K562 (cell line): ENCODE results near the gene GRIPAP1. TPM values are rescaled to one million over a fixed set of nuclear protein-coding genes. Genes with fewer than 3 reads are reported as not detected.

Source experiments
- ADNP ChIP-seq: fragments of 200-800 bp; sonication (Bioruptor generic); IDR thresholded peaks from 2 replicates; pipeline ENCODE4 v1.6.1; 2016; ENCODE audit warnings: missing genetic modification characterization, missing compliant biosample characterization
- COPS2 ChIP-seq: fragments of 450-650 bp; conservative IDR thresholded peaks from 2 replicates; pipeline ENCODE4 v1.6.1; 2016; ENCODE audit warnings: mild to moderate bottlenecking, moderate library complexity
- CTBP1 ChIP-seq: fragments of 450-650 bp; IDR thresholded peaks from 2 replicates; pipeline ENCODE4 v1.6.1; 2016; ENCODE audit warnings: borderline replicate concordance
- FOSL1 ChIP-seq: fragments of 200-800 bp; sonication (Bioruptor generic); conservative IDR thresholded peaks from 2 replicates; pipeline ENCODE4 v1.6.1; 2016; ENCODE audit warnings: missing genetic modification characterization, missing compliant biosample characterization
- GTF2B ChIP-seq: IDR thresholded peaks from 2 replicates; pipeline ENCODE4 v1.6.1; 2011; ENCODE audit not compliant: insufficient read length; ENCODE audit errors: extremely low read depth
- KLF10 ChIP-seq: fragments of 250-450 bp; sonication (Bioruptor Pico); IDR thresholded peaks from 2 replicates; pipeline ENCODE4 v1.6.1; 2021; ENCODE audit warnings: matching md5 sums
- PHF21A ChIP-seq: fragments of 450-650 bp; IDR thresholded peaks from 2 replicates; pipeline ENCODE4 v1.6.1; 2017; ENCODE audit warnings: low read depth, borderline replicate concordance
- PRPF4 ChIP-seq: fragments of 200-400 bp; formaldehyde crosslinking; IDR thresholded peaks from one replicate; pipeline ENCODE4 v1.6.1; 2017; ENCODE audit warnings: low read length, low read depth, mild to moderate bottlenecking; ENCODE audit not compliant: insufficient read depth, poor library complexity, severe bottlenecking
- SREBF1 ChIP-seq: fragments of 150-350 bp; IDR thresholded peaks from 2 replicates; pipeline ENCODE4 v1.6.1; 2014; ENCODE audit warnings: antibody characterized with exemption, low read depth, low read length, borderline replicate concordance
- SRSF1 ChIP-seq: fragments of 200-400 bp; formaldehyde crosslinking; IDR thresholded peaks from 2 replicates; pipeline ENCODE4 v1.6.1; 2017; ENCODE audit warnings: mild to moderate bottlenecking, low read depth, low read length, moderate library complexity
- TEAD2 ChIP-seq: fragments of 450-650 bp; IDR thresholded peaks from 2 replicates; pipeline ENCODE4 v1.6.1; 2016; ENCODE audit warnings: missing genetic modification characterization, control low read depth, missing compliant biosample characterization
- TRIM24 ChIP-seq, 2 experiments: fragments of 450-650 bp; IDR thresholded peaks; 2 replicates each; pipeline ENCODE4 v1.6.1; 2016
- ZNF146 ChIP-seq: IDR thresholded peaks from one replicate; pipeline ENCODE4 v1.6.1; 2018; ENCODE audit warnings: missing compliant biosample characterization; ENCODE audit not compliant: unreplicated experiment
- polyA plus RNA-seq, 8 experiments: library from polyadenylated mRNA; depleted of rRNA in 4 of 8; stranded (reverse) in 5 of 8; unstranded in 3 of 8; fragments of >200 nt; fragmentation: Nextera tagmentation in 2 of 8; fragmentation: Illumina TruSeq in 1 of 8; extraction: Ambion mirVana in 2 of 8; extraction: Trizol in 1 of 8; gene quantifications; 2 replicates each; pipeline versions ENCODE4 v1.2.1 to v1.2.3, GENCODE V29; 2011 to 2014; ENCODE audit warnings: inconsistent platforms in 1 of 8, missing spikeins in 1 of 8
- total RNA-seq, 7 experiments: library from RNA; depleted of rRNA in 6 of 7; stranded (reverse); fragments of >200 nt in 6 of 7; fragmentation: Illumina TruSeq in 2 of 7; extraction: Trizol in 2 of 7; gene quantifications; 2 replicates each; pipeline versions ENCODE4 v1.2.1 to v1.2.3, GENCODE V29; 2011 to 2021; ENCODE audit warnings: low replicate concordance in 1 of 7
- TF ChIP-seq, protein P1 (sequence below): fragments of 450-650 bp; IDR thresholded peaks from 2 replicates; pipeline ENCODE4 v1.6.1; 2016; ENCODE audit warnings: low read depth
- TF ChIP-seq, protein P2 (sequence below): fragments of 450-650 bp; IDR thresholded peaks from 2 replicates; pipeline ENCODE4 v1.6.1; 2018; ENCODE audit not compliant: partially characterized antibody

GRIPAP1 gene
- total and polyA plus RNA-seq, 9 of the 15 experiments (the other 6 are each of a cell fraction or from before 2014, with no cell fraction given): 4.1 to 41.6 (median 24.0) TPM

DNA sequence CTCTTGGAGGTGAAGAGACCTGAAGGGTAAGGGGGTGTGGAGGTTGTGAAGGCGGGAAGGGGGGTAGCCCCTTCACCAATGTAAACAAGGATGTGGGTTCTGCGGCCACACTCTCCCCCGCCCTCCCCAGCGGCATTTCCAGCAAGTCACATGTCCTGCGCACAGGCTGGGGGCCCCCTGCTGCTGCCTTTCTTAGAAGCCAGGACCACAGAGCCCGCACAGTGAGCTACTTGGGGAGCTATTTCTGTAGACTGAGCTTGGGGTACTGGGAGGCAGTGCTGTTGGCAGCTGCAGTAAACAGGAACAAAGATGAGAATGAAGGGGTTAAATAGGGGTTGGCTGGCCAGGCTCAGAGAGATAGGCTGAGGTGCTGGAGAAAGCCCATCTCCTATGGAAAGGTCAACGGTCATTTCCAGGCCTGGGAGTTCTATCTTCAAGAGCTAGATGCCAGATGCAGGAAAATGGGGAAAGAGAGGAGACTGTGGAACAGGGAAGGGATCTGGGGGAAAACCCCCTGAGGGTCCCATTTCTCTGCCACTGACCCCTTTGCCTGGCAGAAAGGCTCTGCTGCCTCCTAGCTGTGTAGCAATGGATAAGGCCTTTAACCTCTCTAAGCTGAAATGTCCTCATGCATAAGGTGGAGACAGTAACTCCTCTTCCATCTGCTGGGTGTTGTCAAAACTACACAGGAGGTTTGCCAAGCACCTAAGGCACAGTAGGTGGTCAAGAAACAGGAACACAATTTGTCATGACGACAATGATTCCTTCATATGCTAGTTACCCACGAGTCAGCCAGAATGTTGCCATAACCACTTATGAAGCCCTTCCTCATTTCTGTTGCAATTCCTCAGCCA, 64.8 kb downstream of the GRIPAP1 start (continued):
- TF ChIP-seq, protein P1, sequence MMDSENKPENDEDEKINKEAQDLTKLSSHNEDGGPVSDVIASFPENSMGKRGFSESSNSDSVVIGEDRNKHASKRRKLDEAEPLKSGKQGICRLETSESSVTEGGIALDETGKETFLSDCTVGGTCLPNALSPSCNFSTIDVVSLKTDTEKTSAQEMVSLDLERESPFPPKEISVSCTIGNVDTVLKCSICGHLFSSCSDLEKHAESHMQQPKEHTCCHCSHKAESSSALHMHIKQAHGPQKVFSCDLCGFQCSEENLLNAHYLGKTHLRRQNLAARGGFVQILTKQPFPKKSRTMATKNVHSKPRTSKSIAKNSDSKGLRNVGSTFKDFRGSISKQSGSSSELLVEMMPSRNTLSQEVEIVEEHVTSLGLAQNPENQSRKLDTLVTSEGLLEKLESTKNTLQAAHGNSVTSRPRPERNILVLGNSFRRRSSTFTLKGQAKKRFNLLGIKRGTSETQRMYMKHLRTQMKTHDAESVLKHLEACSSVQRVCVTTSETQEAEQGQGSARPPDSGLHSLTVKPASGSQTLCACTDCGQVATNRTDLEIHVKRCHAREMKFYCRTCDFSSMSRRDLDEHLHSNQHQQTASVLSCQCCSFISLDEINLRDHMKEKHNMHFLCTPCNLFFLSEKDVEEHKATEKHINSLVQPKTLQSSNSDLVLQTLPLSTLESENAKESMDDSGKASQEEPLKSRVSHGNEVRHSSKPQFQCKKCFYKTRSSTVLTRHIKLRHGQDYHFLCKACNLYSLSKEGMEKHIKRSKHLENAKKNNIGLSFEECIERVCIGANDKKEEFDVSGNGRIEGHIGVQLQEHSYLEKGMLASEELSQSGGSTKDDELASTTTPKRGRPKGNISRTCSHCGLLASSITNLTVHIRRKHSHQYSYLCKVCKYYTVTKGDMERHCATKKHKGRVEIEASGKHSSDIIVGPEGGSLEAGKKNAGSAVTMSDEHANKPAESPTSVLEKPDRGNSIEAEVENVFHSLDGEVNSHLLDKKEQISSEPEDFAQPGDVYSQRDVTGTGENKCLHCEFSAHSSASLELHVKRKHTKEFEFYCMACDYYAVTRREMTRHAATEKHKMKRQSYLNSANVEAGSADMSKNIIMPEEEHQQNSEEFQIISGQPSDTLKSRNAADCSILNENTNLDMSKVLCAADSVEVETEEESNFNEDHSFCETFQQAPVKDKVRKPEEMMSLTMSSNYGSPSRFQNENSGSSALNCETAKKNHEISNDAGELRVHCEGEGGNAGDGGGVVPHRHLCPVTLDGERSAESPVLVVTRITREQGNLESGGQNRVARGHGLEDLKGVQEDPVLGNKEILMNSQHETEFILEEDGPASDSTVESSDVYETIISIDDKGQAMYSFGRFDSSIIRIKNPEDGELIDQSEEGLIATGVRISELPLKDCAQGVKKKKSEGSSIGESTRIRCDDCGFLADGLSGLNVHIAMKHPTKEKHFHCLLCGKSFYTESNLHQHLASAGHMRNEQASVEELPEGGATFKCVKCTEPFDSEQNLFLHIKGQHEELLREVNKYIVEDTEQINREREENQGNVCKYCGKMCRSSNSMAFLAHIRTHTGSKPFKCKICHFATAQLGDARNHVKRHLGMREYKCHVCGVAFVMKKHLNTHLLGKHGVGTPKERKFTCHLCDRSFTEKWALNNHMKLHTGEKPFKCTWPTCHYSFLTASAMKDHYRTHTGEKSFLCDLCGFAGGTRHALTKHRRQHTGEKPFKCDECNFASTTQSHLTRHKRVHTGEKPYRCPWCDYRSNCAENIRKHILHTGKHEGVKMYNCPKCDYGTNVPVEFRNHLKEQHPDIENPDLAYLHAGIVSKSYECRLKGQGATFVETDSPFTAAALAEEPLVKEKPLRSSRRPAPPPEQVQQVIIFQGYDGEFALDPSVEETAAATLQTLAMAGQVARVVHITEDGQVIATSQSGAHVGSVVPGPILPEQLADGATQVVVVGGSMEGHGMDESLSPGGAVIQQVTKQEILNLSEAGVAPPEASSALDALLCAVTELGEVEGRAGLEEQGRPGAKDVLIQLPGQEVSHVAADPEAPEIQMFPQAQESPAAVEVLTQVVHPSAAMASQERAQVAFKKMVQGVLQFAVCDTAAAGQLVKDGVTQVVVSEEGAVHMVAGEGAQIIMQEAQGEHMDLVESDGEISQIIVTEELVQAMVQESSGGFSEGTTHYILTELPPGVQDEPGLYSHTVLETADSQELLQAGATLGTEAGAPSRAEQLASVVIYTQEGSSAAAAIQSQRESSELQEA: no peak
- TF ChIP-seq PRPF4 (no peak), COPS2 (no peak), PHF21A (no peak), SRSF1 (no peak), FOSL1 (tag) (peak; percentile 25; the same call in 1 of the 2 replicates), ZNF146 (no peak), TRIM24 (IDR thresholded peaks at IDR 0.05) (no peak), SREBF1 (no peak), KLF10 (CRISPR knock-in tag) (no peak), CTBP1 (peak; percentile 44; the same call in 1 of the 2 replicates), ADNP (tag) (no peak), GTF2B (no peak), TEAD2 (tag) (no peak)
- TF ChIP-seq, protein P2, sequence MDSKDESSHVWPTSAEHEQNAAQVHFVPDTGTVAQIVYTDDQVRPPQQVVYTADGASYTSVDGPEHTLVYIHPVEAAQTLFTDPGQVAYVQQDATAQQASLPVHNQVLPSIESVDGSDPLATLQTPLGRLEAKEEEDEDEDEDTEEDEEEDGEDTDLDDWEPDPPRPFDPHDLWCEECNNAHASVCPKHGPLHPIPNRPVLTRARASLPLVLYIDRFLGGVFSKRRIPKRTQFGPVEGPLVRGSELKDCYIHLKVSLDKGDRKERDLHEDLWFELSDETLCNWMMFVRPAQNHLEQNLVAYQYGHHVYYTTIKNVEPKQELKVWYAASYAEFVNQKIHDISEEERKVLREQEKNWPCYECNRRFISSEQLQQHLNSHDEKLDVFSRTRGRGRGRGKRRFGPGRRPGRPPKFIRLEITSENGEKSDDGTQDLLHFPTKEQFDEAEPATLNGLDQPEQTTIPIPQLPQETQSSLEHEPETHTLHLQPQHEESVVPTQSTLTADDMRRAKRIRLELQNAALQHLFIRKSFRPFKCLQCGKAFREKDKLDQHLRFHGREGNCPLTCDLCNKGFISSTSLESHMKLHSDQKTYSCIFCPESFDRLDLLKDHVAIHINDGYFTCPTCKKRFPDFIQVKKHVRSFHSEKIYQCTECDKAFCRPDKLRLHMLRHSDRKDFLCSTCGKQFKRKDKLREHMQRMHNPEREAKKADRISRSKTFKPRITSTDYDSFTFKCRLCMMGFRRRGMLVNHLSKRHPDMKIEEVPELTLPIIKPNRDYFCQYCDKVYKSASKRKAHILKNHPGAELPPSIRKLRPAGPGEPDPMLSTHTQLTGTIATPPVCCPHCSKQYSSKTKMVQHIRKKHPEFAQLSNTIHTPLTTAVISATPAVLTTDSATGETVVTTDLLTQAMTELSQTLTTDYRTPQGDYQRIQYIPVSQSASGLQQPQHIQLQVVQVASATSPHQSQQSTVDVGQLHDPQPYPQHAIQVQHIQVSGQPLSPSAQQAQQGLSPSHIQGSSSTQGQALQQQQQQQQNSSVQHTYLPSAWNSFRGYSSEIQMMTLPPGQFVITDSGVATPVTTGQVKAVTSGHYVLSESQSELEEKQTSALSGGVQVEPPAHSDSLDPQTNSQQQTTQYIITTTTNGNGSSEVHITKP: peak; percentile 17
